OCI-LY3 (cell line): ENCODE measurements around the gene MED22.

ENCODE experiments used
- H2AFZ ChIP-seq: fragments of 200-600, 300-600 bp; shearing (Covaris generic); 2 replicates; pipeline ENCODE4 v1.6.0; 2014; ENCODE audit warnings: antibody characterized with exemption, low read depth, low read length
- H3K27ac ChIP-seq: fragments of 200-600, 300-600 bp; sonication (generic); 2 replicates; pipeline ENCODE4 v1.5.1; 2014; ENCODE audit warnings: mild to moderate bottlenecking, low read length, moderate library complexity, mixed read lengths
- H3K27me3 ChIP-seq: fragments of 200-600, 300-600 bp; sonication (generic); 2 replicates; pipeline ENCODE4 v1.6.1; 2014; ENCODE audit warnings: low read depth, low read length, mixed read lengths
- H3K36me3 ChIP-seq: fragments of 200-600, 300-600 bp; sonication (generic); replicated peaks from 2 replicates; pipeline ENCODE3; 2014; ENCODE audit warnings: low read depth, low read length, mixed read lengths
- H3K4me1 ChIP-seq: fragments of 300-600, 200-600 bp; sonication (generic); 2 replicates; pipeline ENCODE4 v1.6.1; 2014; ENCODE audit warnings: low read length, mixed read lengths
- H3K4me2 ChIP-seq: fragments of 200-600, 300-600 bp; sonication (generic); 2 replicates; pipeline ENCODE4 v1.6.1; 2014; ENCODE audit warnings: low read length, mixed read lengths
- H3K4me3 ChIP-seq: fragments of 300-600, 200-600 bp; sonication (generic); 2 replicates; pipeline ENCODE4 v1.5.1; 2014; ENCODE audit warnings: antibody characterized with exemption, mild to moderate bottlenecking, low read length, moderate library complexity
- H3K79me2 ChIP-seq: fragments of 300-600, 200-600 bp; shearing (Covaris generic); 2 replicates; pipeline ENCODE4 v1.6.1; 2014; ENCODE audit warnings: mild to moderate bottlenecking, low read length, mixed read lengths
- H3K9ac ChIP-seq: fragments of 300-600, 200-600 bp; shearing (Covaris generic); 2 replicates; pipeline ENCODE4 v1.6.0; 2014; ENCODE audit warnings: mild to moderate bottlenecking, low read length, moderate library complexity
- H3K9me3 ChIP-seq: fragments of 200-600, 300-600 bp; shearing (Covaris generic); 2 replicates; pipeline ENCODE4 v1.6.1; 2014; ENCODE audit warnings: low read length, mixed read lengths; ENCODE audit not compliant: insufficient read depth
- H4K20me1 ChIP-seq: fragments of 200-600, 300-600 bp; sonication (generic); 2 replicates; pipeline ENCODE4 v1.6.1; 2016; ENCODE audit warnings: low read length, mixed read lengths; ENCODE audit not compliant: insufficient read depth
- EZH2phosphoT487 ChIP-seq: fragments of 200-600 bp; shearing (Covaris generic); IDR thresholded peaks from 2 replicates; pipeline ENCODE4 v1.6.1; 2018; ENCODE audit warnings: antibody characterized with exemption, mixed run types, low read depth
- TF ChIP-seq, protein P1 (sequence below): fragments of 200-600, 300-600 bp; sonication (generic); IDR thresholded peaks from 2 replicates; pipeline ENCODE4 v1.5.1; 2014; ENCODE audit warnings: antibody characterized with exemption, low read length, low read depth

The MED22 gene

DNA sequence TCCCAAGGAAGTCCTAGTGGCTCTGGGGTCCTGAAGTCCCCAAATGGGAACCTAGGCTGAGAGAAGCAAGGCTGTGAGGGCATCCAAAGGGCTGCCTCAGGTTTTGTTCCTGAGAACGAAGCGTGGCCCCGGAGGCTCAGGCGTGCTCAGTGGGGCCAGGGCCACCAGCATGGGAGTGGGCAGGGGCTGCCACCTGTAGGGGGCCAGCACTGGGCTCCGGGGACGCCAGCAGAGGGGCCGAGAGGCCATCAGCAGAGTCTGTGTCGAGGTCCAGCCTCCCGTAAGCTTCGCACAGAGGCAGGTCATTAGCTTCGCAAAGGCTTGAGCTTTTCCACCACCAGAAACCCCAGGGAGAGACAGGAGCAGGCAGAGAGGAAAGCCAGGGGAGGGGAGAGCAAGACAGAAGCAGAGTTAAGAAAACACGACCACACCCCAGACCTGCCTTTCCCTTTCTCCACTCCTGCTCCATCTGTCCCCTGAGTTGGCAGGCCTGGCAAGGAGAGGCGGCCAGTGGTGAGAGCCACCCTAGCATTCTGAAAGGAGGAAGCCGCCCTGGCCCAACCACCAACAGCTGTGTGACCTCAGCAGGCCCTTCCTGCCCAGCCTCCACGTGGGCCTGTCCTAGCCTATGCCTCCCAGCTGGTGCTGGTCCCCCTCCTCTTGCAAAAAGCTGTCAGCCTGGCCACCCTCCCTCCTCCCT, 6.4 kb downstream of the MED22 start:
- no peaks in the 10 kb centered on the region for H3K9me3 ChIP-seq
- H4K20me1 ChIP-seq, result peaks cover 4% of the 10 kb centered on the region
- H3K4me1 ChIP-seq, result peaks cover 10% of the 10 kb centered on the region
- peaks cover 13% of the 10 kb centered on the region for H3K79me2 ChIP-seq
- no peak overlapping the region for H3K4me3 ChIP-seq
- TF ChIP-seq EZH2phosphoT487, result no peak
- TF ChIP-seq, protein P1, sequence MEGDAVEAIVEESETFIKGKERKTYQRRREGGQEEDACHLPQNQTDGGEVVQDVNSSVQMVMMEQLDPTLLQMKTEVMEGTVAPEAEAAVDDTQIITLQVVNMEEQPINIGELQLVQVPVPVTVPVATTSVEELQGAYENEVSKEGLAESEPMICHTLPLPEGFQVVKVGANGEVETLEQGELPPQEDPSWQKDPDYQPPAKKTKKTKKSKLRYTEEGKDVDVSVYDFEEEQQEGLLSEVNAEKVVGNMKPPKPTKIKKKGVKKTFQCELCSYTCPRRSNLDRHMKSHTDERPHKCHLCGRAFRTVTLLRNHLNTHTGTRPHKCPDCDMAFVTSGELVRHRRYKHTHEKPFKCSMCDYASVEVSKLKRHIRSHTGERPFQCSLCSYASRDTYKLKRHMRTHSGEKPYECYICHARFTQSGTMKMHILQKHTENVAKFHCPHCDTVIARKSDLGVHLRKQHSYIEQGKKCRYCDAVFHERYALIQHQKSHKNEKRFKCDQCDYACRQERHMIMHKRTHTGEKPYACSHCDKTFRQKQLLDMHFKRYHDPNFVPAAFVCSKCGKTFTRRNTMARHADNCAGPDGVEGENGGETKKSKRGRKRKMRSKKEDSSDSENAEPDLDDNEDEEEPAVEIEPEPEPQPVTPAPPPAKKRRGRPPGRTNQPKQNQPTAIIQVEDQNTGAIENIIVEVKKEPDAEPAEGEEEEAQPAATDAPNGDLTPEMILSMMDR, result no peak
- H3K36me3 ChIP-seq, result peaks cover 58% of the 10 kb centered on the region
- no peak overlapping the region for H2AFZ ChIP-seq
- H3K27me3 ChIP-seq, result no peaks in the 10 kb centered on the region
- no peak overlapping the region for H3K4me2 ChIP-seq
- no peak overlapping the region for H3K9ac ChIP-seq
- H3K27ac ChIP-seq, result no peak overlapping the region

DNA sequence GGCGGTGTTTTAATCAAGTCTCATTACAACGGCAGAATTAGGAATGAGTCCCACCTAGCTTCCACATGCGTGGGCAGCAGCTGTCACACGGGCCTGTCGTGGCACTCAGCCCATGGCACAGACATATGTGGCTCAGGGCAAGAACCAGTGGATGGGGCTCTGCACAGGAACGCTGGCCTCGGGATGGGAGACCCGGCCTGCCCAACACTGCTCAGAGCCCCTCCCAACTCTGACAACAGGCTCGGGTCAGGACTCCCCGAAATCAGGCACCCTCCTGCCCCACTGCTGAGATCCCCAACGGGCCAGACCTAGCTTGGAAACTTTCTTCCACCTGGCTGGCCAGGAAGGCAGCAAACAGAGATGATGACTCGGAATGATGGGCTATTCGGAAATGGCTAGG, 7.0 kb downstream of the MED22 start:
- no peaks in the 10 kb centered on the region for H3K27me3 ChIP-seq
- no peak overlapping the region for H3K4me3 ChIP-seq
- no peaks in the 10 kb centered on the region for H3K9me3 ChIP-seq
- peaks cover 8% of the 10 kb centered on the region for H3K79me2 ChIP-seq
- peaks cover 7% of the 10 kb centered on the region; the same call in 1 of the 2 replicates for H3K4me1 ChIP-seq
- peaks cover 52% of the 10 kb centered on the region for H3K36me3 ChIP-seq
- TF ChIP-seq EZH2phosphoT487, result no peak
- TF ChIP-seq, protein P1, result no peak
- H3K27ac ChIP-seq, result no peak overlapping the region
- no peaks in the 10 kb centered on the region for H4K20me1 ChIP-seq
- H2AFZ ChIP-seq, result no peak overlapping the region
- H3K4me2 ChIP-seq, result no peak overlapping the region
- H3K9ac ChIP-seq, result no peak overlapping the region

DNA sequence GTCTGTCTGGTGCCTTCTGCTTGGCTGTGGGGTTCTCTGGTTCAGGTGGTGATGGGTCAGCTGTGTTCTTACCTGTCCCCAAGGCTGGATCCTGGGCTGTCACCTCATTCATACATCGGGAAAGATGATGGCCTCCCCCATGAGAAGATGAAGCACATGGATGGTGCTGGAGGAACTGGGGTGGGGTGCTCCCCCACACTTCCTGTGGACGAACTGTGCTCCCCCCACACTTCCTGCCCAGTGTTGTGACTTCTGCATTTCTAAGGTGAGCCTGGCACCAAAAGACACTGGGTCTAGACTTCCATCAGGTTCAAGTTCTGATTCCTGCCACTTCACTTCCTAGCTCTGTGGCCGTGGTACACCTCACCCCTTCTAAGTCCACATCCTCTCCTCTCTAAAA, 7.7 kb downstream of the MED22 start:
- H3K4me1 ChIP-seq, result peaks cover 7% of the 10 kb centered on the region; the same call in 1 of the 2 replicates
- no peaks in the 10 kb centered on the region for H4K20me1 ChIP-seq
- H3K79me2 ChIP-seq, result peaks cover 8% of the 10 kb centered on the region
- H3K9ac ChIP-seq, result no peak overlapping the region
- H3K36me3 ChIP-seq, result peaks cover 46% of the 10 kb centered on the region
- no peak overlapping the region for H2AFZ ChIP-seq
- TF ChIP-seq, protein P1, result no peak
- no peak for TF ChIP-seq EZH2phosphoT487
- H3K27ac ChIP-seq, result no peak overlapping the region
- no peak overlapping the region for H3K4me2 ChIP-seq
- H3K4me3 ChIP-seq, result no peak overlapping the region
- H3K27me3 ChIP-seq, result no peaks in the 10 kb centered on the region
- H3K9me3 ChIP-seq, result no peaks in the 10 kb centered on the region

DNA sequence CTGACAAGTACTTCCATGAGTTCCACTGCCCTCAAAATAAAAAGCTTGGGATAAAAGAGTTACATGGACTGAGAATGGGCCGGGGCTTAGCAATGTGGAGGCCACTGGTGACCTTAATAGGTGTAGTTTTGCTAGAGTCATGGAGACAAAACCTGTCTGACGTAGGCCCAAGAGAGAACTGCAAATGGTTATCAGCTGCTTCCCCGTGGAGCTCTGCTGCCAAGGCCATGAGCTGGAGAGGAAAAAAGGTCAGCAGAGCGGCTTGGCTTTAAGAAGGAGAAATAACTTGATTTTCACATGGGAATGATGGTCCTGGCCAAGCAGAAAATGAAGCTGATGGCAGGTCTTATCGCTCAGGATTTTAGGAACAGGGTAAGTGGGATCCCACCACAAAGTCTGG, 8.3 kb downstream of the MED22 start:
- Histone ChIP-seq H4K20me1 (no peaks in the 10 kb centered on the region), H2AFZ (no peak overlapping the region), H3K27me3 (no peaks in the 10 kb centered on the region), H3K4me1 (peaks cover 12% of the 10 kb centered on the region), H3K9ac (no peak overlapping the region), H3K27ac (no peak overlapping the region), H3K4me2 (no peak overlapping the region), H3K9me3 (no peaks in the 10 kb centered on the region), H3K4me3 (no peak overlapping the region), H3K36me3 (peaks cover 42% of the 10 kb centered on the region), H3K79me2 (peaks cover 14% of the 10 kb centered on the region)
- TF ChIP-seq EZH2phosphoT487, result no peak
- TF ChIP-seq, protein P1, result no peak
